T-cell (primary cell): Measurements from ENCODE around the gene TMEM201. TPM values are rescaled to one million over a fixed set of nuclear protein-coding genes. Genes with fewer than 3 reads are reported as not detected.
A peak's percentile ranks its signal among the peaks of the same experiment; 100 is the strongest.

Experiments used
- ATAC-seq, 4 experiments: fragments of 200-7000 bp in 3 of 4; fragments of 150-1000 bp in 1 of 4; cut with Tn5 transposase; replicated peaks in 1 of 4; 1 replicate in 3 of 4; 2 replicates in 1 of 4; pipeline ENCODE4 v1.10.0; 2021; ENCODE audit warnings: moderate library complexity in 3 of 4, mild to moderate bottlenecking in 2 of 4, moderate number of reproducible peaks in 1 of 4
- CTCF ChIA-PET, 2 donors: fragments of 300-600 bp; sonication (Branson Sonifier 250); formaldehyde crosslinking; loops; one replicate each; lab custom pipeline; 2022; ENCODE audit warnings: antibody characterized with exemption in 2 of 2; lab: Charles Lee
- POLR2A ChIA-PET, 2 donors: fragments of 300-600 bp; sonication (Branson Sonifier 250); formaldehyde crosslinking; loops; one replicate each; lab custom pipeline; 2022; ENCODE audit warnings: antibody characterized with exemption in 2 of 2; lab: Charles Lee
- DNase-seq, 35 experiments: peaks; one replicate each; pipeline versions ENCODE4 v3.0.0 to v3.0.0-alpha.2; 2013 to 2023
- H3K27ac ChIP-seq: one replicate; pipeline ENCODE4 v1.5.1; 2013; ENCODE audit warnings: low read length
- H3K27me3 ChIP-seq, 2 experiments: replicated peaks in 1 of 2; 1 replicate in 1 of 2; 2 replicates in 1 of 2; pipeline versions ENCODE4 v1.6.1 to v1.7.0; 2013; ENCODE audit warnings: low read length in 1 of 2, mixed read lengths in 1 of 2; ENCODE audit not compliant: control insufficient read depth in 2 of 2, insufficient read depth in 2 of 2; ENCODE audit errors: extremely low read depth in 1 of 2
- H3K36me3 ChIP-seq, 2 donors: 1 replicate in 1 of 2; 2 replicates in 1 of 2; pipeline versions ENCODE4 v1.6.1 to v1.7.0; 2013; ENCODE audit warnings: low read length in 1 of 2; ENCODE audit not compliant: control insufficient read depth in 2 of 2, insufficient read depth in 1 of 2; ENCODE audit errors: extremely low read depth in 1 of 2
- H3K4me1 ChIP-seq, 2 experiments: 1 replicate in 1 of 2; 2 replicates in 1 of 2; pipeline versions ENCODE4 v1.6.1 to v1.7.0; 2013; ENCODE audit warnings: low read length in 2 of 2, mixed read lengths in 1 of 2; ENCODE audit not compliant: insufficient read depth in 2 of 2, control insufficient read depth in 1 of 2; ENCODE audit errors: extremely low read depth in 1 of 2
- H3K4me3 ChIP-seq, 2 donors: 1 replicate in 1 of 2; 2 replicates in 1 of 2; pipeline versions ENCODE4 v1.5.1 to v1.7.0; 2013; ENCODE audit warnings: mild to moderate bottlenecking in 2 of 2, low read length in 1 of 2, moderate library complexity in 1 of 2; ENCODE audit not compliant: control insufficient read depth in 1 of 2; ENCODE audit errors: extremely low read depth in 1 of 2
- H3K9me3 ChIP-seq: 2 replicates; pipeline ENCODE4 v1.7.0; 2013
- H3K27ac Mint-ChIP-seq, 2 donors: one replicate each; pipeline ENCODE4 v1.8.0; 2020 to 2021; ENCODE audit warnings: mild to moderate bottlenecking in 2 of 2, mixed read lengths in 2 of 2
- H3K27me3 Mint-ChIP-seq, 2 donors: one replicate each; pipeline ENCODE4 v1.8.0; 2021 to 2022; ENCODE audit warnings: mixed read lengths in 2 of 2
- H3K36me3 Mint-ChIP-seq: one replicate; pipeline ENCODE4 v1.8.0; 2021; ENCODE audit warnings: mixed read lengths
- H3K4me1 Mint-ChIP-seq, 3 donors: one replicate each; pipeline ENCODE4 v1.8.0; 2020 to 2022; ENCODE audit warnings: mixed read lengths in 3 of 3, mild to moderate bottlenecking in 1 of 3
- H3K4me3 Mint-ChIP-seq, 3 donors: one replicate each; pipeline ENCODE4 v1.8.0; 2020 to 2022; ENCODE audit warnings: mild to moderate bottlenecking in 3 of 3, mixed read lengths in 3 of 3, moderate library complexity in 3 of 3
- H3K9me3 Mint-ChIP-seq, 3 donors: one replicate each; pipeline ENCODE4 v1.8.0; 2020 to 2022; ENCODE audit warnings: mixed read lengths in 3 of 3
- WGBS: methylation state at CpG from one replicate; pipeline ENCODE4 v1.1.5; 2013; ENCODE audit warnings: missing lambda C conversion rate; ENCODE audit not compliant: insufficient coverage; 5-methylcytosine and 5-hydroxymethylcytosine counted together
- total RNA-seq, 35 experiments: library from RNA in 6 of 35; stranded (reverse) in 6 of 35; fragments of 120-200 nt in 1 of 35; gene quantifications; one replicate each; pipeline versions ENCODE4 v1.2.1 to v1.2.4 and lab custom pipeline; 2013 to 2026

TMEM201 gene
- total RNA-seq, 5 donors from 2014 or later (not counting 1 experiment from before 2014, with no cell fraction given), result 11.4 to 14.6 (median 12.5) TPM

GRCh38 chr1:9634582-9634981, 45.9 kb downstream of the TMEM201 start:
- H3K36me3 ChIP-seq, result peaks cover 4 to 35% of the 10 kb centered on the region in 2 donors
- no peak overlapping the region for H3K27ac ChIP-seq
- ChIA-PET CTCF (no interaction called here), POLR2A (no interaction called here)
- no peaks in the 10 kb centered on the region for H3K27me3 ChIP-seq
- no peak overlapping the region for H3K4me3 ChIP-seq
- Mint-ChIP-seq H3K27ac (peak overlapping the region; percentile 61 to 85), H3K27me3 (no peaks in the 10 kb centered on the region), H3K4me1 (peaks cover 81 to 85% (median 83%) of the 10 kb centered on the region in 3 donors), H3K9me3 (no peaks in the 10 kb centered on the region), H3K4me3 (peak overlapping the region in 1 of 3 donors; percentile 90), H3K36me3 (peaks cover 34% of the 10 kb centered on the region)
- H3K4me1 ChIP-seq, result peaks cover 38 to 86% of the 10 kb centered on the region in 2 experiments
- no CpG with 5 or more reads among the region's 2 CpGs for WGBS
- ATAC-seq, result no peak
- no peak for DNase-seq
- H3K9me3 ChIP-seq, result no peaks in the 10 kb centered on the region

DNA sequence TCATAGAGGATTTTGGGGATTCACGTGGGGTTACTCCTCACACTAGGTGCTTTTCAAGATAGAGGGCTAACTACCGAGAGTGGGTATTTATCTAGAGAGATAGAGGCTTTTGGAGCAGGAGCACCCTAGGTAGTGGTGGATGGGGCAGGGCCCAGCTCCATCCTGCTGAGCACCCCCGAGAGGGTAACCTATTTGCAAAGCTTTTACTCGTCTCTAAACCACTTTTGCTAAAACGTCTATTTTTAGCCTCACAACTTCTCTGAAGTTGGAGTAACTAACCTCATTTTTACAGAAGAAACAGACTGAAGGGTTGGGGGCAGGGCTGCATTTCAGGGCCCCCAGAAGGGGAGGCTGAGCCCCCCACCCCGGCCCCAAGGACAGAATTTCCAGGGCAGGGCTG, 50.5 kb downstream of the TMEM201 start:
- Histone ChIP-seq H3K27me3 (no peaks in the 10 kb centered on the region), H3K4me3 (no peak overlapping the region), H3K9me3 (no peaks in the 10 kb centered on the region), H3K36me3 (peaks cover 12 to 37% of the 10 kb centered on the region in 2 donors), H3K4me1 (peaks cover 41 to 85% of the 10 kb centered on the region in 2 experiments), H3K27ac (peak overlapping the region; percentile 12)
- H3K4me3 Mint-ChIP-seq, result peak overlapping the region in 2 of 3 donors; percentile 57 to 63
- WGBS, result 14% methylated on average over 1 of the region's 6 CpGs
- H3K27ac Mint-ChIP-seq, result peak overlapping the region; percentile 77 to 81
- DNase-seq (no peak), ATAC-seq (peak; percentile 47 to 68 (median 61))
- no peaks in the 10 kb centered on the region for H3K9me3 Mint-ChIP-seq
- ChIA-PET POLR2A (interaction anchor here in 1 of 2 donors (0.5 to 0.7 kb wide), 3 partner anchors 8 to 16 kb away, joined by 3 to 6 read pairs (median 6); no protein-coding TSS in a partner anchor), CTCF (interaction anchor here in 1 of 2 donors (0.5 kb wide), 1 partner anchor 497 kb away, joined by 5 read pairs; no protein-coding TSS in a partner anchor)
- H3K4me1 Mint-ChIP-seq, result peaks cover 82 to 84% (median 82%) of the 10 kb centered on the region in 3 donors
- peaks cover 41% of the 10 kb centered on the region for H3K36me3 Mint-ChIP-seq
- H3K27me3 Mint-ChIP-seq, result no peaks in the 10 kb centered on the region

GRCh38 chr1:9643351-9644256, 54.9 kb downstream of the TMEM201 start:
- ATAC-seq (peak; percentile 39 to 66 (median 56)), DNase-seq (peak in 3 of 35 experiments; percentile 22 to 34 (median 33))
- Mint-ChIP-seq H3K36me3 (peaks cover 19% of the 10 kb centered on the region), H3K27me3 (no peaks in the 10 kb centered on the region), H3K9me3 (no peaks in the 10 kb centered on the region), H3K27ac (peak overlapping the region; percentile 89 to 91), H3K4me3 (peak overlapping the region; percentile 18 to 81 (median 32)), H3K4me1 (peaks cover 73 to 80% (median 76%) of the 10 kb centered on the region in 3 donors)
- Histone ChIP-seq H3K4me3 (peak overlapping the region in 1 of 2 donors; percentile 46), H3K4me1 (peaks cover 41 to 86% of the 10 kb centered on the region in 2 experiments), H3K27me3 (no peaks in the 10 kb centered on the region), H3K36me3 (peaks cover 8 to 10% of the 10 kb centered on the region in 2 donors), H3K27ac (peak overlapping the region; percentile 28), H3K9me3 (no peaks in the 10 kb centered on the region)
- POLR2A ChIA-PET, result no interaction called here
- WGBS, result 15% methylated on average over 4 of the region's 8 CpGs
- CTCF ChIA-PET, result interaction anchor here in 1 of 2 donors (0.7 to 2.1 kb wide), 3 partner anchors 13 to 90 kb away, joined by 3 to 8 read pairs (median 5); no protein-coding TSS in a partner anchor

- Mint-ChIP-seq H3K36me3 (peaks cover 6% of the 10 kb centered on the region), H3K9me3 (no peaks in the 10 kb centered on the region), H3K4me3 (no peak overlapping the region), H3K27me3 (no peaks in the 10 kb centered on the region), H3K4me1 (peaks cover 70 to 76% (median 76%) of the 10 kb centered on the region in 3 donors), H3K27ac (peak overlapping the region; percentile 57 to 78)
- Histone ChIP-seq H3K4me3 (no peak overlapping the region), H3K27me3 (no peaks in the 10 kb centered on the region), H3K36me3 (peaks cover 7 to 10% of the 10 kb centered on the region in 2 donors), H3K9me3 (no peaks in the 10 kb centered on the region), H3K4me1 (peaks cover 26 to 85% of the 10 kb centered on the region in 2 experiments), H3K27ac (no peak overlapping the region)
- POLR2A ChIA-PET, result interaction anchor here in 1 of 2 donors (0.6 kb wide), 1 partner anchor 40 kb away, joined by 5 read pairs; no protein-coding TSS in a partner anchor
- CTCF ChIA-PET, result no interaction called here
- DNase-seq, result no peak
- WGBS, result 100% methylated on average over 7 of the region's 13 CpGs
- no peak for ATAC-seq
Observed at GRCh38 chr1:9646037-9646436, 57.3 kb downstream of the TMEM201 start.

- Histone ChIP-seq H3K9me3 (no peaks in the 10 kb centered on the region), H3K27me3 (no peaks in the 10 kb centered on the region), H3K27ac (no peak overlapping the region), H3K36me3 (no peaks in the 10 kb centered on the region), H3K4me3 (no peak overlapping the region), H3K4me1 (peaks cover 19 to 72% of the 10 kb centered on the region in 2 experiments)
- 95% methylated on average over 9 of the region's 10 CpGs for WGBS
- ATAC-seq (no peak), DNase-seq (no peak)
- CTCF ChIA-PET, result no interaction called here
- Mint-ChIP-seq H3K27ac (peak overlapping the region; percentile 43 to 82), H3K36me3 (no peaks in the 10 kb centered on the region), H3K27me3 (no peaks in the 10 kb centered on the region), H3K9me3 (no peaks in the 10 kb centered on the region), H3K4me1 (peaks cover 62 to 68% (median 65%) of the 10 kb centered on the region in 3 donors), H3K4me3 (no peak overlapping the region)
- POLR2A ChIA-PET, result no interaction called here
Observed at GRCh38 chr1:9648171-9648570, 59.5 kb downstream of the TMEM201 start.

DNA sequence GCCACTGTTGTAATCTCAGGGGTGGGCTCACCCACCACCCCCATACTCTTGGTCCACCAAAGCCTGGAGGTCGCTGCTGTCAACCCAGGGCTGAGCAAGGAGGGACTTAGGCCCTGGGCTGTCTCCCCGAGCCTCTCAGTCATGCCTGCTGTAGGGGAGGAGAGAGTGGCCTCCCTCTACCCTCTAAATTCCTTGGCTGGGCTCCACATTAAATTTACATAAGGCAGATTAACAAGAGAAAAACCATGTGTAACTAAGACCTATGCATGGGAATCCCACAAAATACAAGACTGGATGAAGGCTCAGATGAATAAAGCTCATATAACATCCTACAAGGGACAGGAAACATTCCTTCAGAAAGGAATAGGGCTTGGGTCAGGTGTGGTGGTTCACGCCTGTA, 61.1 kb downstream of the TMEM201 start:
- ChIA-PET CTCF (no interaction called here), POLR2A (no interaction called here)
- no peaks in the 10 kb centered on the region for H3K9me3 ChIP-seq
- Mint-ChIP-seq H3K27me3 (no peaks in the 10 kb centered on the region), H3K27ac (peak overlapping the region; percentile 59 to 99), H3K9me3 (no peaks in the 10 kb centered on the region), H3K4me1 (peaks cover 63 to 68% (median 68%) of the 10 kb centered on the region in 3 donors), H3K4me3 (peak overlapping the region in 2 of 3 donors; percentile 43 to 100), H3K36me3 (no peaks in the 10 kb centered on the region)
- ATAC-seq (no peak), DNase-seq (no peak)
- no peaks in the 10 kb centered on the region for H3K27me3 ChIP-seq
- no CpG with 5 or more reads among the region's 3 CpGs for WGBS
- no peaks in the 10 kb centered on the region for H3K36me3 ChIP-seq
- H3K4me1 ChIP-seq, result peaks cover 9 to 73% of the 10 kb centered on the region in 2 experiments
- H3K27ac ChIP-seq, result no peak overlapping the region
- H3K4me3 ChIP-seq, result no peak overlapping the region
